ENCODE measurements around the gene NID2.

Gene NID2

GRCh38 chr14:51957950-51958349 lies 110.9 kb downstream of the NID2 start:
- no peak for DNase-seq (ENCODE audit: low read depth)

All from stimulated activated CD4-positive, alpha-beta T cell treated with anti-CD3 and anti-CD28 coated beads, Interleukin-2, amount 100 ng/mL, for 4 hours (primary cell).